Activated T-helper 1 cell treated with anti-CD3 and anti-CD28 coated beads, Interleukin-2, amount 50 U/mL, for 16 hours (primary cell): ENCODE results near the gene BDKRB2.

ENCODE experiments used
- DNase-seq, 2 donors: peaks; one replicate each; pipeline ENCODE4 v3.0.0-alpha.2; 2020; ENCODE audit warnings: low read depth in 1 of 2, low spot score in 1 of 2

BDKRB2 gene

GRCh38 chr14:96176275-96176674 lies 28.4 kb upstream of the BDKRB2 start:
- no peak for DNase-seq

GRCh38 chr14:96176811-96177211 lies 27.8 kb upstream of the BDKRB2 start:
- DNase-seq: no peak

- no peak for DNase-seq
Measured at GRCh38 chr14:96177766-96178375, 26.8 kb upstream of the BDKRB2 start.

- no peak for DNase-seq
Measured at GRCh38 chr14:96178461-96179321, 25.9 kb upstream of the BDKRB2 start.

- DNase-seq: no peak
Measured at GRCh38 chr14:96180043-96180874, 24.4 kb upstream of the BDKRB2 start.

GRCh38 chr14:96181186-96182056 lies 23.2 kb upstream of the BDKRB2 start:
- no peak for DNase-seq

GRCh38 chr14:96182546-96182945 lies 22.1 kb upstream of the BDKRB2 start:
- no peak for DNase-seq

- DNase-seq: no peak
Measured at GRCh38 chr14:96184737-96185136, 19.9 kb upstream of the BDKRB2 start.

GRCh38 chr14:96187216-96188031 lies 17.2 kb upstream of the BDKRB2 start:
- no peak for DNase-seq

GRCh38 chr14:96189281-96189711 lies 15.3 kb upstream of the BDKRB2 start:
- DNase-seq: no peak

- DNase-seq: no peak
Measured at GRCh38 chr14:96191353-96191752, 13.3 kb upstream of the BDKRB2 start.

- no peak for DNase-seq
Measured at GRCh38 chr14:96191841-96192462, 12.7 kb upstream of the BDKRB2 start.

- DNase-seq: no peak
Measured at GRCh38 chr14:96192975-96193805, 11.4 kb upstream of the BDKRB2 start.

- DNase-seq: no peak
Measured at GRCh38 chr14:96194262-96194656, 10.4 kb upstream of the BDKRB2 start.

GRCh38 chr14:96194657-96195431 lies 9.8 kb upstream of the BDKRB2 start:
- no peak for DNase-seq

- DNase-seq: no peak
Measured at GRCh38 chr14:96195441-96196081, 9.1 kb upstream of the BDKRB2 start.

- no peak for DNase-seq
Measured at GRCh38 chr14:96197163-96197852, 7.3 kb upstream of the BDKRB2 start.
